Activated CD8-positive, alpha-beta memory T cell treated with anti-CD3 and anti-CD28 coated beads, Interleukin-2, amount 10 ng/mL, durations not matched to agents 7 days and 5 days (primary cell): ENCODE data around the gene CHRNA3. TPM values are rescaled to one million over a fixed set of nuclear protein-coding genes. Genes with fewer than 3 reads are reported as not detected.

Source experiments
- ATAC-seq: fragments of 150-1000 bp; cut with Tn5 transposase; one replicate; pipeline ENCODE4 v1.10.0; 2021; ENCODE audit warnings: moderate library complexity
- CTCF ChIA-PET: fragments of 350-600 bp; sonication (Branson Sonifier 250); formaldehyde crosslinking; loops from one replicate; lab custom pipeline; 2021; ENCODE audit warnings: antibody characterized with exemption; lab: Charles Lee
- DNase-seq: peaks from one replicate; pipeline ENCODE4 v3.0.0-alpha.2; 2020
- H3K27ac Mint-ChIP-seq: one replicate; pipeline ENCODE4 v1.8.0; 2021; ENCODE audit warnings: mild to moderate bottlenecking, mixed read lengths
- H3K27me3 Mint-ChIP-seq: one replicate; pipeline ENCODE4 v1.8.0; 2021; ENCODE audit warnings: mixed read lengths
- H3K36me3 Mint-ChIP-seq: one replicate; pipeline ENCODE4 v1.8.0; 2021; ENCODE audit warnings: mild to moderate bottlenecking, mixed read lengths
- H3K4me1 Mint-ChIP-seq: one replicate; pipeline ENCODE4 v1.8.0; 2021; ENCODE audit warnings: mixed read lengths
- H3K4me3 Mint-ChIP-seq: one replicate; pipeline ENCODE4 v1.8.0; 2021; ENCODE audit warnings: mild to moderate bottlenecking, moderate library complexity, mixed read lengths
- H3K9me3 Mint-ChIP-seq: one replicate; pipeline ENCODE4 v1.8.0; 2022; ENCODE audit warnings: low read depth, mixed read lengths
- total RNA-seq, 2 experiments: library from RNA; stranded (reverse); gene quantifications; one replicate each; pipeline ENCODE4 v1.2.3, GENCODE V29; 2021

Gene CHRNA3
- total RNA-seq, 2 experiments from 2014 or later, result not detected

GRCh38 chr15:78599189-78599588 lies 21.6 kb downstream of the CHRNA3 start:
- DNase-seq (no peak), ATAC-seq (no peak)
- CTCF ChIA-PET, result no interaction called here
- peaks cover 3% of the 10 kb centered on the region for H3K27me3 Mint-ChIP-seq
- H3K27ac Mint-ChIP-seq, result no peak overlapping the region
- no peaks in the 10 kb centered on the region for H3K4me1 Mint-ChIP-seq
- no peaks in the 10 kb centered on the region for H3K36me3 Mint-ChIP-seq
- H3K4me3 Mint-ChIP-seq, result no peak overlapping the region
- H3K9me3 Mint-ChIP-seq, result no peaks in the 10 kb centered on the region

DNA sequence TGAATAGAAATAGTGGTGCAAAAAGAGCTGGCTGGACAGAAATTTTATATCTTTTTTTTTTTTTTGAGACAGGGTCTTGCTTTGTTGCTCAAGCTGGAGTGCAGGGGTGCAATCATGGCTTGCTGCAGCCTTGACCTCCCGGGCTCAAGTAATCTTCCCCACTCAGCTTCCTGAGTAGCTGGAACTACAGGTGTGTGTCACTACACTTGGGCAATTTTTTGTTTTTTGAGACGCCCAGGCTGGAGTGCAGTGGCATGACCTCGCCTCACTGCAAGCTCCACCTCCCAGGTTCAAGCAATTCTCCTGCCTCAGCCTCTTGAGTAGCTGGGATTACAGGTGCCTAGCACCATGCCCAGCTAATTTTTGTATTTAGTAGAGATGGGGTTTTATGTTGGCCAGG lies 22.4 kb downstream of the CHRNA3 start:
- H3K27ac Mint-ChIP-seq, result no peak overlapping the region
- CTCF ChIA-PET, result no interaction called here
- no peak overlapping the region for H3K4me3 Mint-ChIP-seq

DNA sequence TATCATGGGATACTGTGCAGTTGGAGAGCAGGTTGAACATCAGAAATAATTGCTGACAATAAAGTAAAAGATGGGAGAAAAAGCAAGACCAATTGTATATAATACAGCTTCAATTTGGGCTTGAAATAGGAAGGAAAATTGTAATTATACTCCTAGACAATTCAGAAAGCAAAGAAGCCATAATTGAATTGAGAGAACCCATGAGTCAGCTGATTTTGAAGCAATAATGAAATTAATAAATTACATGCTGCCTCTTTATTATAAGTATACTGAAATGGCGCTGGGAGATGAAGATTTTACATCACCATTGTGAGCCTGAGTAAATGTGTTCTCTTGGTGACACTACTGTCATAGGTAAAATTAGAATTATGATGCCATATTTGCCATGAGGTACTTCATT lies 23.2 kb downstream of the CHRNA3 start:
- Mint-ChIP-seq H3K36me3 (no peaks in the 10 kb centered on the region), H3K27me3 (no peaks in the 10 kb centered on the region), H3K4me1 (no peaks in the 10 kb centered on the region), H3K4me3 (no peak overlapping the region), H3K27ac (no peak overlapping the region), H3K9me3 (no peaks in the 10 kb centered on the region)
- DNase-seq (no peak), ATAC-seq (no peak)
- CTCF ChIA-PET, result no interaction called here

More for the DNA sequence above, 22.4 kb downstream of the CHRNA3 start:
- Mint-ChIP-seq H3K9me3 (no peaks in the 10 kb centered on the region), H3K27me3 (no peaks in the 10 kb centered on the region), H3K36me3 (no peaks in the 10 kb centered on the region), H3K4me1 (no peaks in the 10 kb centered on the region)
- no peak for ATAC-seq
- DNase-seq, result no peak

DNA sequence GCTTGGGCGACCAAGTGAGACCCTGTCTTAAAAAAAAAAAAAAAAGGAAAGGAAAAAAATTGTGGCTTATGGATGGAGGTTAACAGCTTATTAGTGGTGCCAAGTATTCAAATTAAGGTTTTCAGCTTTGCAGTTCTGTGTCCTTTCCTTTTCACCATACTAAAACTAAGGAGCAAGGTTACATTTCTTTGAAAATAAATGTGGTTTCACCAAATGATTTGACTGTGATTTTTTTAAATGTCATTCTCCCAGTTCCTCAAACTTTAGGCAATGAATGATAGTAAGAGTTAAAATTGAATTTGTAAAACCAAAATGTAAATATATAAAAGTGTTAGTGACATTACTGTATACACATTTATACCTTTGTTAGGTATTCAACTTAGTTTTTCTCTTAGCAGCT lies 45.9 kb downstream of the CHRNA3 start:
- ATAC-seq, result no peak
- Mint-ChIP-seq H3K27me3 (peaks cover 4% of the 10 kb centered on the region), H3K4me1 (no peaks in the 10 kb centered on the region), H3K4me3 (no peak overlapping the region), H3K9me3 (no peaks in the 10 kb centered on the region), H3K27ac (no peak overlapping the region), H3K36me3 (no peaks in the 10 kb centered on the region)
- no peak for DNase-seq
- CTCF ChIA-PET, result no interaction called here

GRCh38 chr15:78573416-78573815 lies 47.4 kb downstream of the CHRNA3 start:
- ATAC-seq (no peak), DNase-seq (no peak)
- CTCF ChIA-PET, result no interaction called here
- Mint-ChIP-seq H3K4me3 (no peak overlapping the region), H3K27ac (no peak overlapping the region), H3K9me3 (no peaks in the 10 kb centered on the region), H3K4me1 (no peaks in the 10 kb centered on the region), H3K27me3 (peaks cover 4% of the 10 kb centered on the region), H3K36me3 (no peaks in the 10 kb centered on the region)

DNA sequence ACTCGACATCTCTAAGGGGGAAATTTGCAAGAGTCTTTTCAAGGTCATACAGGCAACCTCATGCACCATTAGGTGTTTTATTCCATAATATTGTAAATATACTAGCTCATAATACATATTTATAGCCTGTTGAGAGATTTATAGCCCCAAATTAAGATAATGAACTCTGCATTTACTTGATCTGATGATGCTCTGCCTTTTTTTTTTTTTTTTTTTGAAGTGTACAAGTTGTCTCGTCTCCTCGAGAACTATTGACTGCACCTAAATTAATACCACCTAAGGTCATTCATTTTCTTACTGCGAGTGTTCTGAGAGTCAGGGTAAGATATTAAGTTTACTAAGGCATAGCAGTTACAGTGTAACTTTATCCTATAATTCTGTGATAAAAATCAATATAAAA lies 49.4 kb downstream of the CHRNA3 start:
- no peaks in the 10 kb centered on the region for H3K9me3 Mint-ChIP-seq
- no peak overlapping the region for H3K27ac Mint-ChIP-seq
- H3K27me3 Mint-ChIP-seq, result peaks cover 13% of the 10 kb centered on the region
- peaks cover 9% of the 10 kb centered on the region for H3K4me1 Mint-ChIP-seq
- CTCF ChIA-PET, result interaction anchor here (0.7 to 1.4 kb wide), 2 partner anchors 26 to 355 kb away, joined by 3 to 5 read pairs; no protein-coding TSS in a partner anchor
- H3K36me3 Mint-ChIP-seq, result no peaks in the 10 kb centered on the region
- no peak overlapping the region for H3K4me3 Mint-ChIP-seq
- no peak for DNase-seq
- no peak for ATAC-seq

GRCh38 chr15:78570710-78571109 lies 50.1 kb downstream of the CHRNA3 start:
- ATAC-seq, result no peak
- peaks cover 16% of the 10 kb centered on the region for H3K4me1 Mint-ChIP-seq
- H3K27me3 Mint-ChIP-seq, result peaks cover 19% of the 10 kb centered on the region
- H3K36me3 Mint-ChIP-seq, result no peaks in the 10 kb centered on the region
- CTCF ChIA-PET, result interaction anchor here (0.7 to 1.4 kb wide), 2 partner anchors 25 to 356 kb away, joined by 3 to 5 read pairs; no protein-coding TSS in a partner anchor
- no peaks in the 10 kb centered on the region for H3K9me3 Mint-ChIP-seq
- H3K4me3 Mint-ChIP-seq, result no peak overlapping the region
- H3K27ac Mint-ChIP-seq, result no peak overlapping the region
- DNase-seq, result no peak

GRCh38 chr15:78567531-78567930 lies 53.3 kb downstream of the CHRNA3 start:
- Mint-ChIP-seq H3K4me3 (no peak overlapping the region), H3K4me1 (peaks cover 26% of the 10 kb centered on the region), H3K27me3 (peaks cover 19% of the 10 kb centered on the region), H3K9me3 (no peaks in the 10 kb centered on the region), H3K27ac (no peak overlapping the region), H3K36me3 (no peaks in the 10 kb centered on the region)
- DNase-seq (no peak), ATAC-seq (no peak)
- CTCF ChIA-PET, result interaction anchor here (0.7 to 2.3 kb wide), 2 partner anchors 125 to 142 kb away, joined by 3 to 10 read pairs; no protein-coding TSS in a partner anchor

DNA sequence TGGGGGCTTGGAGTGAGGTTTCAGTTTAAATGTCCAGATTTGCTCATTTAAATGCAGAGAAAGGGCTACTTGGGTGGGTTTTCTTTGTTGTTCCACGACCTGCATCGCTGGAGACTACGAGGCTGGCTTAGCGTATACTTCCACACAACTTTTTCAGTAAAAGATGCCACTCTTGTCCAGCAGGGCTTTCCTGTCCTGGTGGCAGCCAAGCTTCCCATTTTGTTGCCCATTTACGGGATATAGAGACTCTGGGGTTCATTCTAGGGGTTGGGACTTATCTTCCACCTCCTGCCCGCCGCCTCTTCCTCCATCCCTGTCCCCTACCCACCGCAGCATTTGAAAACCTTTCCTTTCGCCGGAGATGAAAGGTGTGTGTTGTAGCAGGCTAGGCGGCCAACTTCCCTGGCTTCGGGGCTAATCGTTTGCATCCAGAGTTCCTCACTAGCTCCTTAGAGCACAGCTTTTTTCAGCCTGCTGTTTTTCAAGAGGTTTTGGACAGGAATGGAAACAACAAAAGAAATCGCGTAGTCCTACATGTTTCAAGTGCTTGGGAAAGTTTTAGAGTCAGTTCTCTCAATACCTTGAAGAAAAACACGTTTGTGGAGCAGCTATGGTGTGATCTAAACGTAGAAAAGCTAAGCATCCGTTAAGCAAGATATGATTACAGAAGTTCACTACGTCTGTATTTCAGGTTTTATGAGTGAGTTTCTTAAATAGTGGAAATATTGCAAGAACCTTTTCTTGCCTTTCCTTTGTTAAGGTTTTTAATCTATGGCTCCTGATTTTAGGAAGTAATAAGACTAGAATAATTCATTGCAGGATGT lies 54.6 kb downstream of the CHRNA3 start:
- peaks cover 26% of the 10 kb centered on the region for H3K4me1 Mint-ChIP-seq
- no peaks in the 10 kb centered on the region for H3K36me3 Mint-ChIP-seq
- ATAC-seq, result peak; percentile 12
- H3K4me3 Mint-ChIP-seq, result peak overlapping the region; percentile 79
- CTCF ChIA-PET, result interaction anchor here (0.8 to 1.8 kb wide), 3 partner anchors 9 to 24 kb away, joined by 3 to 4 read pairs (median 3); no protein-coding TSS in a partner anchor
- H3K9me3 Mint-ChIP-seq, result no peaks in the 10 kb centered on the region
- H3K27me3 Mint-ChIP-seq, result peaks cover 19% of the 10 kb centered on the region
- no peak for DNase-seq
- H3K27ac Mint-ChIP-seq, result no peak overlapping the region

- peak; percentile 55 for DNase-seq
- peak within 1 kb of the TSS; percentile 52 for H3K27ac Mint-ChIP-seq
- H3K9me3 Mint-ChIP-seq, result no peaks in the 10 kb centered on the region
- ATAC-seq, result peak; percentile 82
- H3K4me3 Mint-ChIP-seq, result peak within 1 kb of the TSS; percentile 79
- H3K27me3 Mint-ChIP-seq, result peaks cover 18% of the 10 kb centered on the region
- CTCF ChIA-PET, result interaction anchor here (0.8 to 1.8 kb wide), 6 partner anchors 8 to 24 kb away, joined by 3 to 4 read pairs (median 3); no protein-coding TSS in a partner anchor
- H3K36me3 Mint-ChIP-seq, result no peaks in the 10 kb centered on the region
- peaks cover 26% of the 10 kb centered on the region for H3K4me1 Mint-ChIP-seq
Observed at GRCh38 chr15:78565097-78565950, 55.5 kb downstream of the CHRNA3 start, which contains the start of gene CHRNA5. Gene CHRNA5, plus strand, starts transcription at chr15:78565520. Its CDS starts 200 bp downstream, at chr15:78565720.

DNA sequence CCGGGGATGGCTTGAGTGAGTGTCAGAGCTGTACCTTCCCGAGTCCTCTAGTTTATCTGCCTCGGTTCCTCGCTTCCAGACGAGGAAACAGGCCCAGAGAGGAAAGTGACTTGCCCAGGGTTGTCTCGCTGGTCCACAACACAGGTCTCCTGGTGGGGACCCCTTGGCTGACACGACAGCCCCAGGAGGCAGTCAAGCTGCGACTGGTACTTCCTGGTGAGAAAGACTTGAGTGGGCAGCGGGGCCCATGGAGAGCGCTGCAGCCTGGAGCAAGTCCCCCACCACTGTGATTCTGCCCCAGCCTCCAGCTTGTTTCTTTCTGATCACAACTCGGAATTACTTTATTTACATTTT lies 56.1 kb downstream of the CHRNA3 start:
- DNase-seq, result no peak
- Mint-ChIP-seq H3K36me3 (no peaks in the 10 kb centered on the region), H3K4me1 (peaks cover 26% of the 10 kb centered on the region), H3K4me3 (peak overlapping the region; percentile 79), H3K27me3 (peaks cover 18% of the 10 kb centered on the region), H3K9me3 (no peaks in the 10 kb centered on the region), H3K27ac (peak overlapping the region; percentile 52)
- CTCF ChIA-PET, result interaction anchor here (1.0 to 1.8 kb wide), 4 partner anchors 8 to 21 kb away, joined by 3 to 4 read pairs (median 3); no protein-coding TSS in a partner anchor
- no peak for ATAC-seq

DNA sequence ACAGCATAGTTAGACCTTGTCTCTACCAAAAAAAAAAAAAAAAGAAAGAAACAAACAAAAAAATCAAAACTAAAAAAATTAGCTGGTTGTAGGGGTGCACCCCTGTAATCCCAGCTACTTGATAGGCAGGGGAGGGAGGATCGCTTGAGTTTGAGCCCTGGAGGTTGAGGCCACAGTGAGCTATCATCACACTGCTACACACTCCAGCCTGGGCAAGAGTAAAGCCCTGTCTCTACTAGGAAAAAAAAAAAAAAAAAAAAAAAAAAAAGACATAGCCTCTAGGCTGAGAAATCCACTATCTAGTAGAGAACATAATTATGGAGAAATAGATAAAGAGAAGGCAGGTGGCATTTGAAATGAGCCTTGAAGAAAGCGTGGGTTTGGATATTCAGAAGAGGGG lies 57.7 kb downstream of the CHRNA3 start:
- CTCF ChIA-PET, result interaction anchor here (0.7 kb wide), 1 partner anchor 244 kb away, joined by 3 read pairs; no protein-coding TSS in a partner anchor
- no peak for DNase-seq
- no peak for ATAC-seq
- no peak overlapping the region for H3K4me3 Mint-ChIP-seq
- H3K4me1 Mint-ChIP-seq, result peaks cover 26% of the 10 kb centered on the region
- H3K27me3 Mint-ChIP-seq, result peaks cover 18% of the 10 kb centered on the region
- no peaks in the 10 kb centered on the region for H3K36me3 Mint-ChIP-seq
- H3K9me3 Mint-ChIP-seq, result no peaks in the 10 kb centered on the region
- H3K27ac Mint-ChIP-seq, result no peak overlapping the region

- DNase-seq (no peak), ATAC-seq (no peak)
- Mint-ChIP-seq H3K4me3 (no peak overlapping the region), H3K36me3 (no peaks in the 10 kb centered on the region), H3K4me1 (peaks cover 18% of the 10 kb centered on the region), H3K27me3 (peaks cover 7% of the 10 kb centered on the region), H3K27ac (no peak overlapping the region), H3K9me3 (no peaks in the 10 kb centered on the region)
- CTCF ChIA-PET, result no interaction called here
Observed at GRCh38 chr15:78561490-78561889, 59.3 kb downstream of the CHRNA3 start.
